DOHH2 (cell line): Measurements from ENCODE around the gene COL26A1.

ENCODE experiments used
- H3F3A ChIP-seq: fragments of 200-600 bp; sonication (generic), shearing (Covaris generic); 2 replicates; pipeline ENCODE4 v1.6.0; 2016; ENCODE audit warnings: antibody characterized with exemption, mild to moderate bottlenecking; ENCODE audit not compliant: control insufficient read depth, insufficient read depth
- H3K27ac ChIP-seq: fragments of 200-600 bp; sonication (generic); 2 replicates; pipeline ENCODE4 v1.5.1; 2014; ENCODE audit warnings: low read depth, mild to moderate bottlenecking, low read length, moderate library complexity
- H3K27me3 ChIP-seq: fragments of 200-600 bp; sonication (generic); 2 replicates; pipeline ENCODE4 v1.6.1; 2014; ENCODE audit warnings: mild to moderate bottlenecking, low read length, mixed read lengths; ENCODE audit not compliant: control insufficient read depth
- H3K36me3 ChIP-seq: fragments of 200-600 bp; sonication (generic); 2 replicates; pipeline ENCODE4 v1.6.1; 2014; ENCODE audit warnings: mild to moderate bottlenecking, low read length, moderate library complexity, mixed read lengths; ENCODE audit not compliant: control insufficient read depth
- H3K4me1 ChIP-seq: fragments of 200-600 bp; sonication (generic); 2 replicates; pipeline ENCODE4 v1.6.1; 2014; ENCODE audit warnings: mild to moderate bottlenecking, low read length, mixed read lengths; ENCODE audit not compliant: control insufficient read depth
- H3K4me2 ChIP-seq: fragments of 200-600 bp; sonication (generic); 2 replicates; pipeline ENCODE4 v1.6.0; 2014; ENCODE audit warnings: mild to moderate bottlenecking, low read length, moderate library complexity
- H3K4me3 ChIP-seq: fragments of 200-600 bp; sonication (generic); 2 replicates; pipeline ENCODE4 v1.5.1; 2014; ENCODE audit warnings: mild to moderate bottlenecking, low read length, mixed read lengths
- H3K79me2 ChIP-seq: fragments of 200-600 bp; sonication (generic); 2 replicates; pipeline ENCODE4 v1.6.1; 2014; ENCODE audit warnings: mild to moderate bottlenecking, low read length, mixed read lengths; ENCODE audit not compliant: control insufficient read depth
- H3K9me2 ChIP-seq: fragments of 200-600 bp; sonication (generic); replicated peaks from 2 replicates; pipeline ENCODE4 v1.6.1; 2014; ENCODE audit warnings: mild to moderate bottlenecking, low read length, mixed read lengths; ENCODE audit not compliant: control insufficient read depth
- H3K9me3 ChIP-seq: fragments of 200-600 bp; sonication (generic); 2 replicates; pipeline ENCODE4 v1.6.1; 2014; ENCODE audit warnings: antibody characterized with exemption, low read length, mixed read lengths; ENCODE audit not compliant: control insufficient read depth, insufficient read depth
- H4K20me1 ChIP-seq: fragments of 200-600 bp; sonication (generic); 2 replicates; pipeline ENCODE4 v1.6.0; 2014; ENCODE audit warnings: low read depth, mild to moderate bottlenecking, antibody characterized with exemption, low read length, moderate library complexity; ENCODE audit not compliant: control insufficient read depth, insufficient read depth
- CTCF ChIP-seq: fragments of 200-600 bp; sonication (generic); IDR thresholded peaks from one replicate; pipeline ENCODE4 v1.5.1; 2014; ENCODE audit warnings: antibody characterized with exemption, mild to moderate bottlenecking, low read depth, low read length; ENCODE audit not compliant: poor library complexity, severe bottlenecking
- EZH2phosphoT487 ChIP-seq: fragments of 200-600 bp; sonication (generic); IDR thresholded peaks from 2 replicates; pipeline ENCODE4 v1.6.1; 2017; ENCODE audit warnings: borderline replicate concordance, mild to moderate bottlenecking, antibody characterized with exemption, low read length, moderate library complexity, mixed read lengths

The COL26A1 gene

GRCh38 chr7:101486433-101487104 lies 123.9 kb downstream of the COL26A1 start:
- Histone ChIP-seq H3K36me3 (no peaks in the 10 kb centered on the region), H3K4me3 (no peak overlapping the region), H3F3A (no peaks in the 10 kb centered on the region), H3K27ac (no peak overlapping the region), H3K4me1 (no peaks in the 10 kb centered on the region), H3K79me2 (no peaks in the 10 kb centered on the region), H3K9me3 (no peaks in the 10 kb centered on the region), H3K9me2 (no peaks in the 10 kb centered on the region), H4K20me1 (no peaks in the 10 kb centered on the region), H3K27me3 (no peaks in the 10 kb centered on the region), H3K4me2 (no peak overlapping the region)
- TF ChIP-seq CTCF = no peak
- no peak for TF ChIP-seq EZH2phosphoT487

DNA sequence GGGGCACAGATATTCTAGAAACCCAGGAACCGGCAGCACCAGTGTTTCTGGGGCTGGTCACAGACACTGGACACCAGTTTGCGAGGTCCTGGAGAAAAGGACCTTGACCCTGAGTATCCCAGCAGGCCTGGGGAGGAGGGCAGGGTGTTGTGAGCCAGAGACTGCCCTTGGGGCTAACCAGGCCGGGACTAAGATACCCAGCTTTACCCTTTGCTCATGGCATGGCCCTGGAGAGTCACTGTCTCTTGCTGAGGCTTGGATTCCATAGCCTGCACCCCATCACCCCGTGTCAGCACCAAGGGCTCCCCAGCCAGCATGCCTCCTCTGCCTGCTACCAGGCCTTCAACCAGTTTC lies 124.4 kb downstream of the COL26A1 start:
- H3K4me2 ChIP-seq = no peak overlapping the region
- H3K27ac ChIP-seq = no peak overlapping the region

GRCh38 chr7:101487753-101488152 lies 125.1 kb downstream of the COL26A1 start:
- Histone ChIP-seq H3K9me2 (no peaks in the 10 kb centered on the region), H3K27me3 (no peaks in the 10 kb centered on the region)

More for the DNA sequence above, 124.4 kb downstream of the COL26A1 start:
- Histone ChIP-seq H3K36me3 (no peaks in the 10 kb centered on the region), H3K9me2 (no peaks in the 10 kb centered on the region), H3K4me3 (no peak overlapping the region), H3F3A (no peaks in the 10 kb centered on the region), H3K9me3 (no peaks in the 10 kb centered on the region), H4K20me1 (no peaks in the 10 kb centered on the region), H3K79me2 (no peaks in the 10 kb centered on the region), H3K27me3 (no peaks in the 10 kb centered on the region), H3K4me1 (no peaks in the 10 kb centered on the region)
- TF ChIP-seq CTCF = no peak
- no peak for TF ChIP-seq EZH2phosphoT487

More at GRCh38 chr7:101487753-101488152, 125.1 kb downstream of the COL26A1 start:
- Histone ChIP-seq H3K9me3 (no peaks in the 10 kb centered on the region), H3K4me1 (no peaks in the 10 kb centered on the region), H3K4me3 (no peak overlapping the region), H3K79me2 (no peaks in the 10 kb centered on the region), H3F3A (no peaks in the 10 kb centered on the region), H3K36me3 (no peaks in the 10 kb centered on the region), H4K20me1 (no peaks in the 10 kb centered on the region), H3K4me2 (no peak overlapping the region), H3K27ac (no peak overlapping the region)
- no peak for TF ChIP-seq CTCF
- TF ChIP-seq EZH2phosphoT487 = no peak
